Heart left ventricle (tissue), 16 donors: ENCODE results near the gene NKD1. TPM values are rescaled to one million over a fixed set of nuclear protein-coding genes. Genes with fewer than 3 reads are reported as not detected.

Source experiments
- ATAC-seq, 4 donors: fragments of 200-7000 bp; cut with Tn5 transposase; one replicate each; pipeline ENCODE4 v1.9.1; 2020 to 2022; ENCODE audit warnings: moderate library complexity in 4 of 4, mild to moderate bottlenecking in 3 of 4, moderate number of reproducible peaks in 1 of 4
- DNase-seq, 5 donors: peaks; one replicate each; pipeline ENCODE4 v3.0.0-alpha.2; 2020
- H3K27ac ChIP-seq, 12 donors: fragments of 200-600 bp; sonication (generic) in 4 of 12; one replicate each; pipeline versions ENCODE4 v1.5.0 to v1.8.0; 2016 to 2022; ENCODE audit warnings: mild to moderate bottlenecking in 2 of 12
- H3K27me3 ChIP-seq, 9 donors: fragments of 200-600 bp; sonication (generic) in 2 of 9; one replicate each; pipeline versions ENCODE4 v1.5.1 to v1.8.0; 2016 to 2022; ENCODE audit warnings: mild to moderate bottlenecking in 3 of 9
- H3K36me3 ChIP-seq, 9 donors: fragments of 200-600 bp; sonication (generic) in 2 of 9; one replicate each; pipeline versions ENCODE4 v1.5.0 to v1.8.0; 2018 to 2022; ENCODE audit warnings: mild to moderate bottlenecking in 2 of 9
- H3K4me1 ChIP-seq, 12 donors: fragments of 200-600 bp; sonication (generic) in 4 of 12; one replicate each; pipeline versions ENCODE4 v1.5.0 to v1.8.0; 2016 to 2022; ENCODE audit warnings: mild to moderate bottlenecking in 3 of 12
- H3K4me3 ChIP-seq, 12 donors: fragments of 200-600 bp; sonication (generic) in 4 of 12; one replicate each; pipeline versions ENCODE4 v1.5.0 to v1.8.0; 2017 to 2022; ENCODE audit warnings: mild to moderate bottlenecking in 9 of 12, moderate library complexity in 4 of 12
- H3K9me3 ChIP-seq, 12 donors: fragments of 200-600 bp; sonication (generic) in 4 of 12; one replicate each; pipeline versions ENCODE4 v1.5.0 to v1.8.0; 2016 to 2022; ENCODE audit warnings: mild to moderate bottlenecking in 1 of 12
- POLR2A ChIP-seq, 2 donors: fragments of 450-650 bp; IDR thresholded peaks; one replicate each; pipeline ENCODE4 v1.6.1; 2017; ENCODE audit warnings: antibody characterized with exemption in 2 of 2, mild to moderate bottlenecking in 2 of 2, moderate library complexity in 2 of 2
- WGBS, 4 donors: extraction: QIAGEN DNeasy Blood & Tissue Kit in 2 of 4; methylation state at CpG; one replicate each; pipeline versions ENCODE4 v1.1.5 to v1.1.7; 2013 to 2018; 5-methylcytosine and 5-hydroxymethylcytosine counted together
- intact Hi-C, 10 donors: fragments of 100-400 bp; cut with DNase I; formaldehyde crosslinking; loops; one replicate each; pipeline versions ENCODE4 v1.11.1 to v1.14.2; 2022
- polyA plus RNA-seq, 2 donors: library from polyadenylated mRNA; stranded (reverse); fragments of 200-250 nt; gene quantifications; one replicate each; pipeline ENCODE4 v1.2.3, GENCODE V29; 2013
- total RNA-seq, 9 donors: library from RNA; depleted of rRNA in 2 of 9; stranded (reverse); fragments of >200 nt in 2 of 9; fragmentation: NEBNext Ultra II Directional in 3 of 9; extraction: Animal tissue kit (Norgen Biotek cat#: 25700) in 3 of 9; gene quantifications; one replicate each; pipeline versions ENCODE4 v1.1.0 to v1.2.4, GENCODE V29; 2016 to 2023
- TF ChIP-seq, protein P1 (sequence below), 12 donors: fragments of 200-600 bp; sonication (generic) in 4 of 12; IDR thresholded peaks; one replicate each; pipeline versions ENCODE4 v1.5.0 to v1.8.0; 2018 to 2022; ENCODE audit warnings: antibody characterized with exemption in 12 of 12, mild to moderate bottlenecking in 5 of 12
- donor health status: ischemic (EF 13 %, LVEDD 7.1; RV severe dilation, severe dysfunction).
- donor health status: healthy with polysubstance abuse.
- donor health status: DM: no; HTN: yes; CAD: no.
- donor health status: DM: no; HTN: no; CAD: no.
- donor health status: ischemic (EF 25% LVEDD 6.9; RV normal size, moderate dysfunction).
- donor health status: ischemic (EF 25% LVEDD 5.7; RV mildly dilated, moderate dysfunction).
- donor health status: healthy.
- donor health status: DM: yes; HTN: yes; CAD: no.
- donor health status: ischemic (EF 35%, LVEDD 5.7; RV mildly dilated, moderate dysfunction).
- donor health status: nonischemic (EF 11% LVEDD 7.7; RV severe dilation, severe dysfunction).
- donor health status: DM: yes; HTN: yes; CAD: no.
- donor health status: PGD.
- donor health status: ischemic (EF 29% LVEDD 5.4; RV normal size, mild dysfunction).
- donor health status: nonischemic (EF 23%, LVEDD 6.1; RV moderate dilation, normal function).

NKD1 gene
- total and polyA plus RNA-seq, 11 donors: 0.05 to 1.0 (median 0.26) TPM

DNA sequence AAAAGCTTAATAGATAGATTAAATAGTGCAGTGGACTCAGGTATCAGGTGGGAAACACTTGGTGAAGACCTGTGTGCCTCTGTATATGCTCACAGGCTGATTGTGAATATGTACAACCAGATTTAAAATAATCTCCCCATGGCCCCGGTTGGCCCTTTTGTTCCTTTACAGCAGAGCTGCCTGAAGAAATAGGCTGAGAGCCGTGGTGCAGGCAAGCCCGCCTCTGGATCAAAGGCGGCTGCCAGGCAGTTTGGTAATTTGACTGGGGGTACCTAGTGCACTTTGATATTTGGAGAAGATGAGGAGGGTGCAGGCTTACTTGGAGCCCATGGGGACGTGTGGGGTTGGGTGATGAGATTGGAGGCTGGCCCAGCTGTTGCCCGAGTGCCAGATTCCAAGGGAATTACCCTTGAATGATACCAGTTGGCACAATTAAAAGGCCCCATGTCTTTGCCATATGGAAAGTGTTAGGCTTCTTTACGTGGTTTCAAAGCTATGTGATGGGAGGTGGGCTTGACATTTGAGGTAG is 5.0 kb downstream of the NKD1 start:
- intact Hi-C loops: loop anchor here in 1 of 10 donors (10.0 kb wide), 1 partner anchor 168 kb away; no protein-coding TSS in a partner anchor
- peaks cover 0 to 5% (median 0%) of the 10 kb centered on the region in 12 donors for H3K9me3 ChIP-seq
- H3K27ac ChIP-seq: no peak overlapping the region
- DNase-seq: no peak
- no peak for ATAC-seq
- 77 to 82% (median 81%) methylated on average over 7 of the region's 7 CpGs for WGBS, 4 donors
- peaks cover 0 to 10% (median 0%) of the 10 kb centered on the region in 9 donors for H3K27me3 ChIP-seq
- peaks cover 0 to 9% (median 0%) of the 10 kb centered on the region in 12 donors for H3K4me1 ChIP-seq
- no peaks in the 10 kb centered on the region for H3K36me3 ChIP-seq
- no peak overlapping the region for H3K4me3 ChIP-seq
- TF ChIP-seq, protein P1, sequence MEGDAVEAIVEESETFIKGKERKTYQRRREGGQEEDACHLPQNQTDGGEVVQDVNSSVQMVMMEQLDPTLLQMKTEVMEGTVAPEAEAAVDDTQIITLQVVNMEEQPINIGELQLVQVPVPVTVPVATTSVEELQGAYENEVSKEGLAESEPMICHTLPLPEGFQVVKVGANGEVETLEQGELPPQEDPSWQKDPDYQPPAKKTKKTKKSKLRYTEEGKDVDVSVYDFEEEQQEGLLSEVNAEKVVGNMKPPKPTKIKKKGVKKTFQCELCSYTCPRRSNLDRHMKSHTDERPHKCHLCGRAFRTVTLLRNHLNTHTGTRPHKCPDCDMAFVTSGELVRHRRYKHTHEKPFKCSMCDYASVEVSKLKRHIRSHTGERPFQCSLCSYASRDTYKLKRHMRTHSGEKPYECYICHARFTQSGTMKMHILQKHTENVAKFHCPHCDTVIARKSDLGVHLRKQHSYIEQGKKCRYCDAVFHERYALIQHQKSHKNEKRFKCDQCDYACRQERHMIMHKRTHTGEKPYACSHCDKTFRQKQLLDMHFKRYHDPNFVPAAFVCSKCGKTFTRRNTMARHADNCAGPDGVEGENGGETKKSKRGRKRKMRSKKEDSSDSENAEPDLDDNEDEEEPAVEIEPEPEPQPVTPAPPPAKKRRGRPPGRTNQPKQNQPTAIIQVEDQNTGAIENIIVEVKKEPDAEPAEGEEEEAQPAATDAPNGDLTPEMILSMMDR (IDR thresholded peaks at IDR 0.05): no peak
- TF ChIP-seq POLR2A (IDR thresholded peaks at IDR 0.05): no peak

DNA sequence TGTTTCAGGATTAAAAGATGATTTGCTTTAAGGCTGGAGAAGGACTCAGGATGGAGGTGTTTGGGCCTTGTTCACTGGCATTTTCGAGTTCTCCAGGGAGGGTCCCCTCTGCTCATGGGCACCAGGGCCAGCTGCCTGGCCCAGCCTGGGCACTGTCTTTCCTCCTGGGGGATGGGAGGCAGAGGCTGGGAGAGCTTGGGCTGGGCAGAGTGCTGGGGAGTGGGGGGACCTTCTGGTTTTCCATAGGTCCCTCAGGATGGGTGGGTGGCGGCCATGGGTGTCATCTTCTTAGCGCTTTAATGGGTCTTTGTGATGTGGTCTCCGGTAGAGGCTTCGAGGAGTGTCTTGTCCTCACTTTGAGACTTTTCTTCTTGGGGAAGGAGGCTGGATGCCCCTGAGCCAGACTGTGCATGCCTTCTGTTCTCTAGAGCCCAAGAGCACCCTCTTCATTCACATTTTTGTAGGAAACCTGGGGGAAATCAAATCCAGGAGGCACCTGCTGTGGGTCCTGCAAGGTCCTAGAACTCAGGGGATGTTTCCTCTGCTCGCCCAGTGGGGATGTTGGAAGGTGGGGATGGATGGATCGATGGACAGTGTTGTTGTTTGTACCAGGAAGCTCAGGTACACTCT is 5.7 kb downstream of the NKD1 start:
- Histone ChIP-seq H3K9me3 (peaks cover 0 to 5% (median 0%) of the 10 kb centered on the region in 12 donors), H3K36me3 (no peaks in the 10 kb centered on the region), H3K27ac (no peak overlapping the region), H3K4me3 (no peak overlapping the region), H3K4me1 (peaks cover 0 to 4% (median 0%) of the 10 kb centered on the region in 12 donors), H3K27me3 (peaks cover 0 to 10% (median 0%) of the 10 kb centered on the region in 9 donors)
- DNase-seq (no peak), ATAC-seq (no peak)
- WGBS, 4 donors: 87 to 93% (median 89%) methylated on average over 7 of the region's 7 CpGs
- TF ChIP-seq POLR2A (IDR thresholded peaks at IDR 0.05): no peak
- TF ChIP-seq, protein P1 (IDR thresholded peaks at IDR 0.05): no peak
- intact Hi-C loops: loop anchor here in 1 of 10 donors (10.0 kb wide), 1 partner anchor 169 kb away; no protein-coding TSS in a partner anchor

DNA sequence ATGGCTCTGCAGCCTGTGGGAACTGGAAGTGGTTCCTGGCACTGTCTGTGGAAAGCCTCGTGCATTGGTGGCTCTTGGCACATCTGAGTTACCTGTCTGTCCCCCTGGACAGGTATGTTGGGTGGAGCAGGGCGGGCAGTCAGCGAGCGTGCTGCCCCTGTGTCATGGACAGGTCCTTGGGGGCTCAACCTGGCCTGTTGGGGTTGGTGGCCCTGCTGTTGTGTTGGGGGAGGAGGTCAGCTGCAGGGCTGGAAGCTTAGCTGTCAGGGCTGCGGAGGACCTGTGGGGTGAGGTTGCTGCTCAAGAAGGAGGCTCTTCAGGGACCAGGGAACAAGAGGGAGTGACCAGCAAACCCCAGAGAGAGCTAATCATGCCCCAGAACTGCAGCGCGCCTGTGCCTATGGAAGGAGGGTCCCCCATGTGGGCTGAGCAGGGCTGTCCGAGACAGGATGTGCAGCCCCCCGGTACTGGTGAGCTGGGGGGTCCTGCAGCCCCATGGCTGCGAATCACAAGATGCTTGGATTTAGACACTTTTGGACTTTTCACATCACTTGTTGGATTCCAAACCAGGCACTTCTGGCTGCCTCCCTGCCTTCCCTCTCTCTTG is 7.2 kb downstream of the NKD1 start:
- H3K4me1 ChIP-seq: no peaks in the 10 kb centered on the region

More for the DNA sequence above, 7.2 kb downstream of the NKD1 start:
- Histone ChIP-seq H3K4me3 (no peak overlapping the region), H3K36me3 (no peaks in the 10 kb centered on the region), H3K27ac (no peak overlapping the region), H3K9me3 (peaks cover 0 to 5% (median 0%) of the 10 kb centered on the region in 12 donors), H3K27me3 (no peaks in the 10 kb centered on the region)
- DNase-seq (no peak), ATAC-seq (no peak)
- TF ChIP-seq, protein P1 (IDR thresholded peaks at IDR 0.05): no peak
- no peak for TF ChIP-seq POLR2A (IDR thresholded peaks at IDR 0.05)
- WGBS, 4 donors: 90 to 96% (median 93%) methylated on average over 8 to 10 of the region's 10 CpGs
- intact Hi-C loops: loop anchor here in 1 of 10 donors (10.0 kb wide), 1 partner anchor 171 kb away; no protein-coding TSS in a partner anchor
